Medulla oblongata (tissue), 1 donor: ENCODE data around the gene PRR36.
A peak's percentile ranks its signal among the peaks of the same experiment; 100 is the strongest.

Experiments
- DNase-seq: peaks from one replicate; pipeline ENCODE4 v3.0.0-alpha.2; 2015; ENCODE audit errors: extremely low spot score

Gene PRR36

GRCh38 chr19:7872306-7873204 is 1.6 kb downstream of the PRR36 start:
- DNase-seq = no peak

GRCh38 chr19:7871437-7872305 is 2.5 kb downstream of the PRR36 start:
- peak; percentile 77 for DNase-seq

- DNase-seq = no peak
These were observed 3.4 kb downstream of the PRR36 start for GRCh38 chr19:7870571-7871436.

GRCh38 chr19:7869910-7870511 is 4.2 kb downstream of the PRR36 start:
- DNase-seq = no peak

GRCh38 chr19:7869453-7869909 is 4.7 kb downstream of the PRR36 start:
- no peak for DNase-seq

GRCh38 chr19:7868671-7869452 is 5.3 kb downstream of the PRR36 start:
- no peak for DNase-seq

GRCh38 chr19:7868326-7868670 is 5.9 kb downstream of the PRR36 start:
- DNase-seq = no peak

- no peak for DNase-seq
These were observed 6.9 kb downstream of the PRR36 start for GRCh38 chr19:7867092-7867844.

- no peak for DNase-seq
These were observed 7.6 kb downstream of the PRR36 start for GRCh38 chr19:7866399-7867091.

- DNase-seq = no peak
These were observed 8.8 kb downstream of the PRR36 start for GRCh38 chr19:7865262-7865911.

GRCh38 chr19:7864690-7865074 is 9.5 kb downstream of the PRR36 start:
- no peak for DNase-seq

- no peak for DNase-seq
These were observed 10.1 kb downstream of the PRR36 start for GRCh38 chr19:7863971-7864689.

GRCh38 chr19:7863157-7863970 is 10.8 kb downstream of the PRR36 start:
- DNase-seq = no peak

- no peak for DNase-seq
These were observed 11.7 kb downstream of the PRR36 start for GRCh38 chr19:7862413-7862951.

GRCh38 chr19:7861619-7862412 is 12.4 kb downstream of the PRR36 start:
- DNase-seq = no peak
